HepG2 (cell line): ENCODE results near the gene MYL6. TPM values are rescaled to one million over a fixed set of nuclear protein-coding genes. Genes with fewer than 3 reads are reported as not detected.

Experiments
- DMTF1 ChIP-seq: sonication (generic); formaldehyde crosslinking; IDR thresholded peaks from 2 replicates; pipeline ENCODE4 v1.4.0; 2020; ENCODE audit warnings: mild to moderate bottlenecking, missing genetic modification reagents
- KLF15 ChIP-seq: sonication (generic); formaldehyde crosslinking; IDR thresholded peaks from 2 replicates; pipeline ENCODE4 v1.8.1; 2023; ENCODE audit warnings: borderline replicate concordance, mild to moderate bottlenecking, inconsistent platforms, missing genetic modification reagents, mixed read lengths
- MEF2D ChIP-seq: sonication (generic); formaldehyde crosslinking; IDR thresholded peaks from 2 replicates; pipeline ENCODE4 v1.5.1; 2020; ENCODE audit warnings: mild to moderate bottlenecking, missing genetic modification reagents
- NCOR1 ChIP-seq: fragments of 200-600 bp; sonication (generic); IDR thresholded peaks from 2 replicates; pipeline ENCODE4 v1.7.0; 2017; ENCODE audit warnings: antibody characterized with exemption, low read length, borderline replicate concordance
- SRY ChIP-seq: sonication (generic); formaldehyde crosslinking; IDR thresholded peaks from 2 replicates; pipeline ENCODE4 v1.8.0; 2022; ENCODE audit warnings: mild to moderate bottlenecking, missing genetic modification reagents
- TAF15 ChIP-seq: fragments of 200-400 bp; formaldehyde crosslinking; IDR thresholded peaks from one replicate; pipeline ENCODE4 v1.6.1; 2018; ENCODE audit warnings: mild to moderate bottlenecking, low read depth, low read length; ENCODE audit not compliant: poor library complexity, severe bottlenecking
- TEAD2 ChIP-seq: sonication (generic); formaldehyde crosslinking; IDR thresholded peaks from 2 replicates; pipeline ENCODE4 v1.9.0; 2021; ENCODE audit warnings: missing genetic modification reagents
- ZBTB1 ChIP-seq: sonication (generic); formaldehyde crosslinking; IDR thresholded peaks from 2 replicates; pipeline ENCODE4 v1.4.0; 2020; ENCODE audit warnings: missing genetic modification reagents, borderline replicate concordance
- ZBTB21 ChIP-seq: sonication (generic); formaldehyde crosslinking; IDR thresholded peaks from 2 replicates; pipeline ENCODE4 v1.4.0; 2020; ENCODE audit warnings: missing genetic modification reagents
- ZFP36L1 ChIP-seq: sonication (generic); formaldehyde crosslinking; IDR thresholded peaks from 2 replicates; pipeline ENCODE4 v1.8.0; 2022; ENCODE audit warnings: mild to moderate bottlenecking, missing genetic modification reagents, moderate library complexity
- ZFX ChIP-seq: sonication (generic); formaldehyde crosslinking; IDR thresholded peaks from 2 replicates; pipeline ENCODE4 v1.4.0; 2020; ENCODE audit warnings: mild to moderate bottlenecking, low read depth, missing genetic modification reagents, moderate library complexity
- ZFYVE20 ChIP-seq: sonication (generic); formaldehyde crosslinking; IDR thresholded peaks from 2 replicates; pipeline ENCODE4 v1.8.0; 2023; ENCODE audit warnings: low read depth, mild to moderate bottlenecking, moderate library complexity, missing genetic modification reagents, borderline replicate concordance
- ZNF10 ChIP-seq: sonication (generic); formaldehyde crosslinking; IDR thresholded peaks from 2 replicates; pipeline ENCODE4 v1.4.0; 2020; ENCODE audit warnings: mild to moderate bottlenecking, low read depth, missing genetic modification reagents, borderline replicate concordance
- ZNF224 ChIP-seq: sonication (generic); formaldehyde crosslinking; IDR thresholded peaks from 2 replicates; pipeline ENCODE4 v1.5.0; 2020; ENCODE audit warnings: mild to moderate bottlenecking, missing genetic modification reagents
- ZNF33B ChIP-seq: sonication (generic); formaldehyde crosslinking; IDR thresholded peaks from 2 replicates; pipeline ENCODE4 v1.5.1; 2020; ENCODE audit warnings: mild to moderate bottlenecking, missing genetic modification reagents
- polyA plus RNA-seq, 8 experiments: library from polyadenylated mRNA; depleted of rRNA in 3 of 8; stranded (reverse) in 7 of 8; unstranded in 1 of 8; fragments of >200 nt; fragmentation: Illumina TruSeq in 4 of 8; extraction: Trizol in 4 of 8; gene quantifications; 2 replicates each; pipeline versions ENCODE4 v1.2.1 to v1.2.3, GENCODE V29; 2011 to 2016; ENCODE audit warnings: low read depth in 4 of 8, missing spikeins in 1 of 8, mixed read lengths in 1 of 8; ENCODE audit not compliant: insufficient read depth in 1 of 8
- total RNA-seq, 5 experiments: library from RNA; depleted of rRNA; stranded (reverse); fragments of >200 nt; fragmentation: Illumina TruSeq; extraction: Trizol; gene quantifications; 2 replicates each; pipeline ENCODE4 v1.2.3, GENCODE V29; 2016; ENCODE audit warnings: low read depth in 1 of 5
- TF ChIP-seq, protein P1 (sequence below): sonication (generic); formaldehyde crosslinking; IDR thresholded peaks from 2 replicates; pipeline ENCODE4 v1.4.0; 2020; ENCODE audit warnings: missing genetic modification reagents, borderline replicate concordance
- TF ChIP-seq, protein P2 (sequence below): sonication (generic); formaldehyde crosslinking; IDR thresholded peaks from 2 replicates; pipeline ENCODE4 v1.9.0; 2021; ENCODE audit warnings: missing genetic modification reagents, borderline replicate concordance
- TF ChIP-seq, protein P3 (sequence below): IDR thresholded peaks from 2 replicates; pipeline ENCODE4 v1.6.1; 2016; ENCODE audit warnings: low read depth, control low read depth

Gene MYL6
- total and polyA plus RNA-seq, 2 of the 13 experiments (the other 11 are each of a cell fraction or from before 2014, with no cell fraction given): 1,127 to 1,192 TPM

- TF ChIP-seq MEF2D (CRISPR knock-in tag) (0 out of 2 replicates have a peak, but pooled peaks have one; percentile 33), ZFYVE20 (no peak), ZFP36L1 (no peak), TAF15 (no peak), ZNF33B (no peak), ZNF10 (CRISPR knock-in tag) (no peak), ZFX (CRISPR knock-in tag) (no peak), ZNF224 (CRISPR knock-in tag) (no peak), ZBTB1 (no peak), DMTF1 (CRISPR knock-in tag) (no peak), ZBTB21 (CRISPR knock-in tag) (no peak), KLF15 (CRISPR knock-in tag) (no peak), SRY (CRISPR knock-in tag) (no peak), TEAD2 (CRISPR knock-in tag) (no peak), NCOR1 (no peak)
- TF ChIP-seq, protein P1, sequence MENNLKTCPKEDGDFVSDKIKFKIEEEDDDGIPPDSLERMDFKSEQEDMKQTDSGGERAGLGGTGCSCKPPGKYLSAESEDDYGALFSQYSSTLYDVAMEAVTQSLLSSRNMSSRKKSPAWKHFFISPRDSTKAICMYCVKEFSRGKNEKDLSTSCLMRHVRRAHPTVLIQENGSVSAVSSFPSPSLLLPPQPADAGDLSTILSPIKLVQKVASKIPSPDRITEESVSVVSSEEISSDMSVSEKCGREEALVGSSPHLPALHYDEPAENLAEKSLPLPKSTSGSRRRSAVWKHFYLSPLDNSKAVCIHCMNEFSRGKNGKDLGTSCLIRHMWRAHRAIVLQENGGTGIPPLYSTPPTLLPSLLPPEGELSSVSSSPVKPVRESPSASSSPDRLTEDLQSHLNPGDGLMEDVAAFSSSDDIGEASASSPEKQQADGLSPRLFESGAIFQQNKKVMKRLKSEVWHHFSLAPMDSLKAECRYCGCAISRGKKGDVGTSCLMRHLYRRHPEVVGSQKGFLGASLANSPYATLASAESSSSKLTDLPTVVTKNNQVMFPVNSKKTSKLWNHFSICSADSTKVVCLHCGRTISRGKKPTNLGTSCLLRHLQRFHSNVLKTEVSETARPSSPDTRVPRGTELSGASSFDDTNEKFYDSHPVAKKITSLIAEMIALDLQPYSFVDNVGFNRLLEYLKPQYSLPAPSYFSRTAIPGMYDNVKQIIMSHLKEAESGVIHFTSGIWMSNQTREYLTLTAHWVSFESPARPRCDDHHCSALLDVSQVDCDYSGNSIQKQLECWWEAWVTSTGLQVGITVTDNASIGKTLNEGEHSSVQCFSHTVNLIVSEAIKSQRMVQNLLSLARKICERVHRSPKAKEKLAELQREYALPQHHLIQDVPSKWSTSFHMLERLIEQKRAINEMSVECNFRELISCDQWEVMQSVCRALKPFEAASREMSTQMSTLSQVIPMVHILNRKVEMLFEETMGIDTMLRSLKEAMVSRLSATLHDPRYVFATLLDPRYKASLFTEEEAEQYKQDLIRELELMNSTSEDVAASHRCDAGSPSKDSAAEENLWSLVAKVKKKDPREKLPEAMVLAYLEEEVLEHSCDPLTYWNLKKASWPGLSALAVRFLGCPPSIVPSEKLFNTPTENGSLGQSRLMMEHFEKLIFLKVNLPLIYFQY: no peak
- TF ChIP-seq, protein P2, sequence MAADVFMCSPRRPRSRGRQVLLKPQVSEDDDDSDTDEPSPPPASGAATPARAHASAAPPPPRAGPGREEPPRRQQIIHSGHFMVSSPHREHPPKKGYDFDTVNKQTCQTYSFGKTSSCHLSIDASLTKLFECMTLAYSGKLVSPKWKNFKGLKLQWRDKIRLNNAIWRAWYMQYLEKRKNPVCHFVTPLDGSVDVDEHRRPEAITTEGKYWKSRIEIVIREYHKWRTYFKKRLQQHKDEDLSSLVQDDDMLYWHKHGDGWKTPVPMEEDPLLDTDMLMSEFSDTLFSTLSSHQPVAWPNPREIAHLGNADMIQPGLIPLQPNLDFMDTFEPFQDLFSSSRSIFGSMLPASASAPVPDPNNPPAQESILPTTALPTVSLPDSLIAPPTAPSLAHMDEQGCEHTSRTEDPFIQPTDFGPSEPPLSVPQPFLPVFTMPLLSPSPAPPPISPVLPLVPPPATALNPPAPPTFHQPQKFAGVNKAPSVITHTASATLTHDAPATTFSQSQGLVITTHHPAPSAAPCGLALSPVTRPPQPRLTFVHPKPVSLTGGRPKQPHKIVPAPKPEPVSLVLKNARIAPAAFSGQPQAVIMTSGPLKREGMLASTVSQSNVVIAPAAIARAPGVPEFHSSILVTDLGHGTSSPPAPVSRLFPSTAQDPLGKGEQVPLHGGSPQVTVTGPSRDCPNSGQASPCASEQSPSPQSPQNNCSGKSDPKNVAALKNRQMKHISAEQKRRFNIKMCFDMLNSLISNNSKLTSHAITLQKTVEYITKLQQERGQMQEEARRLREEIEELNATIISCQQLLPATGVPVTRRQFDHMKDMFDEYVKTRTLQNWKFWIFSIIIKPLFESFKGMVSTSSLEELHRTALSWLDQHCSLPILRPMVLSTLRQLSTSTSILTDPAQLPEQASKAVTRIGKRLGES: no peak
- TF ChIP-seq, protein P3, sequence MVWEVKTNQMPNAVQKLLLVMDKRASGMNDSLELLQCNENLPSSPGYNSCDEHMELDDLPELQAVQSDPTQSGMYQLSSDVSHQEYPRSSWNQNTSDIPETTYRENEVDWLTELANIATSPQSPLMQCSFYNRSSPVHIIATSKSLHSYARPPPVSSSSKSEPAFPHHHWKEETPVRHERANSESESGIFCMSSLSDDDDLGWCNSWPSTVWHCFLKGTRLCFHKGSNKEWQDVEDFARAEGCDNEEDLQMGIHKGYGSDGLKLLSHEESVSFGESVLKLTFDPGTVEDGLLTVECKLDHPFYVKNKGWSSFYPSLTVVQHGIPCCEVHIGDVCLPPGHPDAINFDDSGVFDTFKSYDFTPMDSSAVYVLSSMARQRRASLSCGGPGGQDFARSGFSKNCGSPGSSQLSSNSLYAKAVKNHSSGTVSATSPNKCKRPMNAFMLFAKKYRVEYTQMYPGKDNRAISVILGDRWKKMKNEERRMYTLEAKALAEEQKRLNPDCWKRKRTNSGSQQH (CRISPR knock-in tag): peak; percentile 31; the same call in 1 of the 2 replicates
Measured at GRCh38 chr12:56129206-56129941, 28.8 kb upstream of the MYL6 start (continued).
